Measurements from ENCODE around the gene SH3PXD2A. TPM values are rescaled to one million over a fixed set of nuclear protein-coding genes. Genes with fewer than 3 reads are reported as not detected.

Gene SH3PXD2A
- polyA plus RNA-seq, 1 experiment = 50.2 TPM

DNA sequence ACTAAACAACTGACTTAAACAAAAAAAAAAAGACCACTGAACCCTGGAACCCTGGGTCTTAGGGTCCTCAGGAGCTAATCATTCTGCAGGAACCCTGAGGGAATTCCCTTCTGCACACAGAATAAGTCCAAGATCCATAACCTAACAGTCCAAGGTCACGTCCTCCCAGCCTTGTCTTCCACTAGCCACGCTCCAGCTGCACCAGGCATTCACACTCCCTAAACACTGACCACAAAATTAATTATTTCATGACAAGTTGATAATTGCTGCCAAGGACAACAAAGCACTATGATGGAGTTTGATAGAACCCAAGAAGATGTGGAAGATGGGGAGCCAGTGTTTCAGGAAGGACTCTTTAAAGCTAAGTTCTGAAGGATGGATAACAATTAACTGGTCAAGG lies 130.6 kb downstream of the SH3PXD2A start:
- Histone ChIP-seq H3K27me3 (ENCODE audit: control insufficient read depth, insufficient read depth, low read length) (no peaks in the 10 kb centered on the region), H3K36me3 (ENCODE audit: control insufficient read depth, insufficient read depth, low read length) (peaks cover 6% of the 10 kb centered on the region), H3K4me3 (ENCODE audit: low read depth, low read length) (no peak overlapping the region)
- ChIA-PET CTCF (interaction anchor here (0.7 to 0.8 kb wide), 2 partner anchors 134 to 163 kb away, joined by 3 read pairs; no protein-coding TSS in a partner anchor), POLR2A (no interaction called here)
- TF ChIP-seq, protein P1, sequence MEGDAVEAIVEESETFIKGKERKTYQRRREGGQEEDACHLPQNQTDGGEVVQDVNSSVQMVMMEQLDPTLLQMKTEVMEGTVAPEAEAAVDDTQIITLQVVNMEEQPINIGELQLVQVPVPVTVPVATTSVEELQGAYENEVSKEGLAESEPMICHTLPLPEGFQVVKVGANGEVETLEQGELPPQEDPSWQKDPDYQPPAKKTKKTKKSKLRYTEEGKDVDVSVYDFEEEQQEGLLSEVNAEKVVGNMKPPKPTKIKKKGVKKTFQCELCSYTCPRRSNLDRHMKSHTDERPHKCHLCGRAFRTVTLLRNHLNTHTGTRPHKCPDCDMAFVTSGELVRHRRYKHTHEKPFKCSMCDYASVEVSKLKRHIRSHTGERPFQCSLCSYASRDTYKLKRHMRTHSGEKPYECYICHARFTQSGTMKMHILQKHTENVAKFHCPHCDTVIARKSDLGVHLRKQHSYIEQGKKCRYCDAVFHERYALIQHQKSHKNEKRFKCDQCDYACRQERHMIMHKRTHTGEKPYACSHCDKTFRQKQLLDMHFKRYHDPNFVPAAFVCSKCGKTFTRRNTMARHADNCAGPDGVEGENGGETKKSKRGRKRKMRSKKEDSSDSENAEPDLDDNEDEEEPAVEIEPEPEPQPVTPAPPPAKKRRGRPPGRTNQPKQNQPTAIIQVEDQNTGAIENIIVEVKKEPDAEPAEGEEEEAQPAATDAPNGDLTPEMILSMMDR (IDR thresholded peaks at IDR 0.05; ENCODE audit: insufficient read depth, low read depth, low read length) = no peak
- DNase-seq (ENCODE audit: low read depth) = no peak

DNA sequence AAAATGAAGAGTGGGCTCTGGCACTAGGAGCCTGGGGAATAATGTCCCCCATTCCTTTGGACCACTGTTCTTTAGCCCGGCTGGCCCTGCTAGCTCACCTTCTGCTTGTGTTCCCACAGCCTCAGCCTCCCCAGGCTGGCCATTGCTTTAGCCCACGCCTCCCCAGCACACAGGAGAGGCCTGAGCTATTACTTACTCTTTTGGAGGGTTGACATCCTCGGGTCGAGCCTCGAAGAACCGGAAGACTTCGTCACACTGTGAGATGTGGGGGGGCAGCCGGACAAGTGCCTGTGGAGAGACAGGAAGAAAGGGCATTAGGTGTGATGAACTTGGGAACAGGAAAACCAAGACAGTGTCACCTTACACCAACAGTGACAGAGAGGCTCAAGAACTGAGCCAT lies 131.3 kb downstream of the SH3PXD2A start:
- Histone ChIP-seq H3K4me3 (ENCODE audit: low read depth, low read length) (no peak overlapping the region), H3K27me3 (ENCODE audit: control insufficient read depth, insufficient read depth, low read length) (no peaks in the 10 kb centered on the region), H3K36me3 (ENCODE audit: control insufficient read depth, insufficient read depth, low read length) (peaks cover 6% of the 10 kb centered on the region)
- CTCF ChIA-PET = no interaction called here
- DNase-seq (ENCODE audit: low read depth) = no peak
- TF ChIP-seq, protein P1 (IDR thresholded peaks at IDR 0.05; ENCODE audit: insufficient read depth, low read depth, low read length) = no peak
- POLR2A ChIA-PET = no interaction called here

DNA sequence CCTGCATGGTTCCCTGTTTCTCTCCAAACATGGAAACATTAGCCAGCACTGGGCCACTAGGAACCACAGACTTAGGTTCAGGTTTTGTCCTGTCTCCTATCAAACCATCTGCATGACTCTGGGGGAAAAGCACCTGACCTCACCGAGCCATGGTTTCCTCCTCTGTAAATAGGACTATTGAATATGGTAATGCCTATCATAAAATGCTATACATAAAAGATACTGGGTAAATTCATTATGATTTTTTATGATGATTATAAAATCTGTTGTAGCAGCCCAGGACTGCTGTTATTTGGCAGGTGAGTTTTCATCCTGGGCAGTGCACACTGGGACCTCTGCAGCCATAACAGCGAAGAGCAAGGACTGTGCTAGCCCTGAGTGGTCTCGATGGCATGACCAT lies 131.8 kb downstream of the SH3PXD2A start:
- H3K4me3 ChIP-seq (ENCODE audit: low read depth, low read length) = no peak overlapping the region
- H3K36me3 ChIP-seq (ENCODE audit: control insufficient read depth, insufficient read depth, low read length) = peaks cover 6% of the 10 kb centered on the region
- POLR2A ChIA-PET = no interaction called here
- DNase-seq (ENCODE audit: low read depth) = no peak
- TF ChIP-seq, protein P1 (IDR thresholded peaks at IDR 0.05; ENCODE audit: insufficient read depth, low read depth, low read length) = no peak
- H3K27me3 ChIP-seq (ENCODE audit: control insufficient read depth, insufficient read depth, low read length) = no peaks in the 10 kb centered on the region
- CTCF ChIA-PET = no interaction called here

DNA sequence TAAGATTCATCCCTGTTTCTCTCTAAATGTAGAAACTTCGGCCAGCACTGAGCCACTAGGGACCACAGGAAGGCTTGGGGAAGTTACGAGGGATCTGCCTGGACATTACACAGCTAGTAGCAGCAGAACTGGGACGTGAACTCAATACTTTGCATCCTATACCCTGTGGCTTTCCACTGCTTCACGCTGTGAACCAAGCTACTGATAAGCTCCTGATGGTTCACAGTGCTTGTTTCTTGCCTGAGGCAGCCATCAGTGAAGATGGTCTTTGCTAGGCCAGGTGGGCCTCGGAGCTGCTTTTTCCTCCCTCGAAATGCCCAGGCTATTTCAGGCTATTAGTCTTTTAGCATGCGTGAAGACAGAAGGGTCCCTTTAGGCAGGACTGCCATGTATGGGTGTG lies 132.7 kb downstream of the SH3PXD2A start:
- Histone ChIP-seq H3K27me3 (ENCODE audit: control insufficient read depth, insufficient read depth, low read length) (no peaks in the 10 kb centered on the region), H3K36me3 (ENCODE audit: control insufficient read depth, insufficient read depth, low read length) (peaks cover 6% of the 10 kb centered on the region), H3K4me3 (ENCODE audit: low read depth, low read length) (no peak overlapping the region)
- ChIA-PET CTCF (interaction anchor here (0.8 kb wide), 1 partner anchor 10 kb away, joined by 3 read pairs; no protein-coding TSS in a partner anchor), POLR2A (interaction anchor here (0.5 kb wide), 1 partner anchor 37 kb away, joined by 6 read pairs; no protein-coding TSS in a partner anchor)
- TF ChIP-seq, protein P1 (IDR thresholded peaks at IDR 0.05; ENCODE audit: insufficient read depth, low read depth, low read length) = no peak
- DNase-seq (ENCODE audit: low read depth) = no peak

DNA sequence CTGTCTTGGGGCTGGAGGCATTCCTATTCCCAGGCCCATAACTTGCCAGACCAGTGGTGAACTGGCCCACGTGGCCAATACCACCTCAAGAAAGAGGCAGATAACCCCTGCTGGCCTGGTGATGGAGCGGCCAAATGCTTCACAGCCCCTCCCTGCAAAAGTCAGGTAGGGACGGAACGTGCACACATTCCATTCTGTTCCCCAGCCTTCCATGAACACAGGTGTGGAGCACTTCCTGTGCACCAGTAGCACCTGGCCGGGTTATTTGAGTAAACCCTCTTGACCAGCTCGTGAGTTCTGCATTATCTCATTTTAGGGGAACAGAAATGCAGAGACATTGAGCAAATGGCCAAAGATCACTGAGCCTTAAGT lies 134.4 kb downstream of the SH3PXD2A start:
- TF ChIP-seq, protein P1 (IDR thresholded peaks at IDR 0.05; ENCODE audit: insufficient read depth, low read depth, low read length) = no peak
- Histone ChIP-seq H3K4me3 (ENCODE audit: low read depth, low read length) (no peak overlapping the region), H3K27me3 (ENCODE audit: control insufficient read depth, insufficient read depth, low read length) (no peaks in the 10 kb centered on the region), H3K36me3 (ENCODE audit: control insufficient read depth, insufficient read depth, low read length) (peaks cover 8% of the 10 kb centered on the region)
- no peak for DNase-seq (ENCODE audit: low read depth)
- ChIA-PET POLR2A (no interaction called here), CTCF (no interaction called here)

All from BJ (cell line).